HUES64 (cell line): Measurements from ENCODE around the gene TCN2.
"Not testable (repeated sequence)": the region's sequence is repeated elsewhere in the genome, so short reads cannot be mapped to it uniquely, and the experiment has no call there.

Experiments
- H3K27ac ChIP-seq: 2 replicates; pipeline ENCODE4 v1.7.0; 2013; ENCODE audit warnings: low read depth, low read length, inconsistent platforms
- H3K27me3 ChIP-seq: 2 replicates; pipeline ENCODE4 v1.6.1; 2013; ENCODE audit warnings: mild to moderate bottlenecking, low read length; ENCODE audit not compliant: insufficient read depth
- H3K36me3 ChIP-seq: 2 replicates; pipeline ENCODE4 v1.6.1; 2013; ENCODE audit warnings: mild to moderate bottlenecking, low read length; ENCODE audit not compliant: insufficient read depth
- H3K4me1 ChIP-seq: 2 replicates; pipeline ENCODE4 v1.6.1; 2013; ENCODE audit warnings: mild to moderate bottlenecking, low read length, moderate library complexity; ENCODE audit not compliant: insufficient read depth
- H3K4me3 ChIP-seq: 2 replicates; pipeline ENCODE4 v1.5.1; 2013; ENCODE audit warnings: mild to moderate bottlenecking, low read length, moderate library complexity
- H3K9ac ChIP-seq: 2 replicates; pipeline ENCODE4 v1.6.1; 2013; ENCODE audit warnings: mild to moderate bottlenecking, low read depth, low read length
- H3K9me3 ChIP-seq: 2 replicates; pipeline ENCODE4 v1.6.1; 2013; ENCODE audit warnings: low read depth, low read length; ENCODE audit not compliant: insufficient read depth
- WGBS: fragments of 150-250, 120-280 bp; methylation state at CpG from one replicate; pipeline ENCODE4 v1.1.7; 2013; ENCODE audit warnings: missing lambda C conversion rate; 5-methylcytosine and 5-hydroxymethylcytosine counted together

Gene TCN2

GRCh38 chr22:30582051-30582450, 24.9 kb upstream of the TCN2 start:
- Histone ChIP-seq H3K36me3 (peaks cover 98% of the 10 kb centered on the region), H3K27me3 (no peaks in the 10 kb centered on the region), H3K9ac (no peak overlapping the region), H3K4me3 (no peak overlapping the region), H3K27ac (no peak overlapping the region), H3K9me3 (no peaks in the 10 kb centered on the region), H3K4me1 (no peaks in the 10 kb centered on the region)
- 95% methylated on average over 6 of the region's 6 CpGs for WGBS

DNA sequence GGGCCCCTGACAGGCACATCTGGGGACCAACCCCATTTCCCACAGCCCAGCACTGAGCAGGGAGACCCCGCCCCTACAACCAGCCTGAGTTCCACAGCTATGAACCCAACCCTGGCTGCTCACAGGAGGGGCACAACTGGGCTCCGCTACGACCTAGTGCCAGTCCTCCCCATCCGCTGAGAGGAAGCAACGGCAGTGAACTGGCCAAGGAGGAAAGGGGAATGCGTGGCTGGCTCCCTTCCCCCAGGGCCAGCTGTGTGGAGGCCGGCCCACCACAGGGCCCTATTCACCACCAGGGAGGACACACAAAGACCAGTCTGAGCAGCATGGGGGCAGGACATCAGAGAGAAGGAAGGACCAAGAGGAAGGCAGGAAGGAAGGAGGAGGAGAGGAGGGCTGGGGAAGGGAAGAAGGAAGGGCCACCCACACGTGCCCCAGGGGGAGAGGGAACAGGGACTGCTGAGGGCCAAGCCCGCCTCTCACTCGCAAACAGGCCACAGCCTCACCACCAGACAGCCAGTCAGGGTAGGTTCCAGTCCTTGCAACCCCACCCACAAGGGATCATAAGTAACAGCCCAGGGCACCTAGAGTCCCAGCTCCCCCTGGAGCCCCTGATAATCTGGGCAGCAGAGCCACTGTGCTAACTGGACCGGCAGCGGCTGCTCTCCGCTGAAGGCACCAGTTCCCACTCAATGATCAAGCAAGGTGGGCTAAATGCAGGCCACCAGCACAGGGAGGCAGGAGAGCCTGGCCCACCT, 24.0 kb upstream of the TCN2 start:
- Histone ChIP-seq H3K27ac (no peak overlapping the region), H3K27me3 (no peaks in the 10 kb centered on the region), H3K9me3 (no peaks in the 10 kb centered on the region), H3K36me3 (peaks cover 98% of the 10 kb centered on the region), H3K4me1 (no peaks in the 10 kb centered on the region), H3K4me3 (no peak overlapping the region), H3K9ac (no peak overlapping the region)
- WGBS: 84% methylated on average over 13 of the region's 13 CpGs

GRCh38 chr22:30584441-30584840, 22.5 kb upstream of the TCN2 start:
- H3K4me3 ChIP-seq: no peak overlapping the region
- H3K27ac ChIP-seq: no peak overlapping the region
- no peaks in the 10 kb centered on the region for H3K4me1 ChIP-seq
- H3K27me3 ChIP-seq: no peaks in the 10 kb centered on the region
- no peak overlapping the region for H3K9ac ChIP-seq
- H3K9me3 ChIP-seq: no peaks in the 10 kb centered on the region
- H3K36me3 ChIP-seq: peaks cover 98% of the 10 kb centered on the region
- 95% methylated on average over 15 of the region's 15 CpGs for WGBS

DNA sequence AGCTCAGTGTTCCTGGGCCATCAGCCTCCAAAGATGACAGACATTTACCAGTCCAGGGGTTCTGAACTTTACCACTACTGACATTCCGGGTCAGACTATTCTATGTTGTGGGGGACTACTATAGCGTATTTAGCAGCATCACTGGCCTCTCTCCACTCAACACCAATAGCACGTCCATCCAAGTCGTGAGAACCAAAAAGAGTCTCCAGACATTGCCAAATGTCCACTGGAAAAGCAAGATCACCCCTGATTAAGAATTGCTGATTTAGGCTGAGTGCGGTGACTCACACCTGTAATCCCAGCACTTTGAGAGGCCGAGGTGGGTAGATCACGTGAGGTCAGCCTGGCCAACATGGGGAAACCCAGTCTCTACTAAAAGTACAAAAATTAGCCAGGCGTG, 20.6 kb upstream of the TCN2 start:
- WGBS: 99% methylated on average over 8 of the region's 8 CpGs
- Histone ChIP-seq H3K27me3 (no peaks in the 10 kb centered on the region), H3K4me3 (no peak overlapping the region), H3K4me1 (peaks cover 9% of the 10 kb centered on the region; the same call in 1 of the 2 replicates), H3K27ac (no peak overlapping the region), H3K9me3 (no peaks in the 10 kb centered on the region), H3K36me3 (peaks cover 82% of the 10 kb centered on the region), H3K9ac (no peak overlapping the region)

- Histone ChIP-seq H3K4me1 (peaks cover 9% of the 10 kb centered on the region; the same call in 1 of the 2 replicates), H3K27ac (peak overlapping the region; percentile 72; the same call in 1 of the 2 replicates), H3K27me3 (peaks cover 17% of the 10 kb centered on the region; the same call in 1 of the 2 replicates), H3K36me3 (peaks cover 37% of the 10 kb centered on the region), H3K4me3 (peak overlapping the region; percentile 95), H3K9ac (peak overlapping the region; percentile 95), H3K9me3 (no peaks in the 10 kb centered on the region)
- WGBS: 5% methylated on average over 14 of the region's 14 CpGs
These were observed 15.8 kb upstream of the TCN2 start for GRCh38 chr22:30591191-30591587.

DNA sequence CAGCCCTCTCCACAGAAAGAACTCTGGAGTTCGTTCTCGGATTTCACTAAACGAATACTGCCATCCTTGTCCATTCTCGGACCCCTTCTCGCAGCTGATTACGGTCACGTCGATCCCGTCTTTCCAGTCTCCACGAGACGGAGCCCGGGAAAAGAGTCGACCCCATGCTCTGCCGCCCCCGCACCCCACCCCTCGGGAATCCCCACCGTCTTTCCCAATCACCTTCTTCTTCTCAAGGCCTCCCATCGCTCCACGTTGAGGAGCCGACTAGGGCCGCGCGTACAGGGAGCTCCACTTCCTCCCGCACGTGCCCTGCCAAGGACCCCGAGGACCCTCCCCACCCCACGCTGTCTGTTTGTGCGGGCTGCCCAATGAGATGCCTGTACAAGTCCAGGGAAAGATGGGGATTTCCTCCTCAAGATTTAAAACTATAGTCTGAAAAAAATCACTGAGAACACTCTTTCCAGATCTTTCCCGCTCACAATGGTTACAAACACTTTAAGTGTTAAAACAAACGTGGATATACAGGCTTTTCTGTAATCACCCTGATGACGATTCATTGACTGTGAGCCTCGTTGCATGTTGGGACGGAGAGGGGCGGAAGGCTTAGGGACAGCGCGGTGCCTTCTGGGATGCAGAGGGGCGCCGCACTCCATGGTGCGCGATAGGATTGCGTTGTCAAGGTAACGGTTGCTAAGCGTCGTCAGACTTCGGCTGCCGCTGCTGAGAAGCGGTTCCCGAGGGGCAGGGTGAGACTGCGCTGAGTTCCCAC, 15.2 kb upstream of the TCN2 start, which contains the start of gene PES1:
Gene PES1, minus strand, starts transcription at position 323 of the 772 bp plus-strand sequence. Its CDS starts 77 bp downstream, at position 246.
- Histone ChIP-seq H3K9ac (peak within 1 kb of the TSS; percentile 95), H3K9me3 (no peaks in the 10 kb centered on the region), H3K27me3 (peaks cover 17% of the 10 kb centered on the region; the same call in 1 of the 2 replicates), H3K36me3 (peaks cover 31% of the 10 kb centered on the region), H3K4me1 (peaks cover 9% of the 10 kb centered on the region; the same call in 1 of the 2 replicates), H3K27ac (peak within 1 kb of the TSS; percentile 72), H3K4me3 (peak within 1 kb of the TSS; percentile 95)
- under 1% methylated on average over 49 of the region's 49 CpGs for WGBS

GRCh38 chr22:30592360-30592713, 14.6 kb upstream of the TCN2 start:
- peaks cover 17% of the 10 kb centered on the region; the same call in 1 of the 2 replicates for H3K27me3 ChIP-seq
- not testable (repeated sequence) for H3K27ac ChIP-seq, H3K4me3 ChIP-seq, H3K9me3 ChIP-seq, H3K4me1 ChIP-seq, H3K9ac ChIP-seq
- WGBS: 52% methylated on average over 18 of the region's 18 CpGs
- H3K36me3 ChIP-seq: peaks cover 26% of the 10 kb centered on the region

DNA sequence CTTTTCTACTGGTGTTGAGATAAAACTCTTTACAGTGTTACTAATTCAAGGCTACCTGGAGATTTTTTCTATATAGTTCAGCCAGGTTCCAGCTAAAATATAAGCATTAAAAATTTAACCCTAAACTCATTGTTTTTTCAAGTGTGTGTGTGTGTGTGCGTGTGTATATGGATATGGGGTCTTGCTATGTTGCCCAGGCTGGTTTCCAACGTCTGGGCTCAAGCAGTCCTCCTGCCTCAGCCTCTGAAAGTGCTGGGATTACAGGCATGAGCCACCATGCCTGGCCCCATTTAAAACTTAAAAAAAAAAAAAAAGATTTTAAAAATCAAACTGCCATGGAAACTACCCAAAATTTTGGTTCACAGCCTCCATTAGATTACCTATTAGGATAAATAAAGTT, 10.8 kb upstream of the TCN2 start:
- 96% methylated on average over 2 of the region's 2 CpGs for WGBS
- Histone ChIP-seq H3K27ac (no peak overlapping the region), H3K36me3 (no peaks in the 10 kb centered on the region)

GRCh38 chr22:30596886-30597285, 10.1 kb upstream of the TCN2 start:
- Histone ChIP-seq H3K36me3 (no peaks in the 10 kb centered on the region), H3K27ac (no peak overlapping the region), H3K27me3 (peaks cover 17% of the 10 kb centered on the region; the same call in 1 of the 2 replicates), H3K4me3 (no peak overlapping the region), H3K9ac (no peak overlapping the region), H3K9me3 (no peaks in the 10 kb centered on the region), H3K4me1 (no peaks in the 10 kb centered on the region)
- WGBS: 93% methylated on average over 29 of the region's 29 CpGs

More for the DNA sequence above, 10.8 kb upstream of the TCN2 start:
- H3K9ac ChIP-seq: no peak overlapping the region
- peaks cover 17% of the 10 kb centered on the region; the same call in 1 of the 2 replicates for H3K27me3 ChIP-seq
- H3K9me3 ChIP-seq: no peaks in the 10 kb centered on the region
- no peaks in the 10 kb centered on the region for H3K4me1 ChIP-seq
- no peak overlapping the region for H3K4me3 ChIP-seq

- 91% methylated on average over 3 of the region's 3 CpGs for WGBS
- H3K27ac ChIP-seq: no peak overlapping the region
- H3K9ac ChIP-seq: no peak overlapping the region
- no peaks in the 10 kb centered on the region for H3K9me3 ChIP-seq
- no peaks in the 10 kb centered on the region for H3K36me3 ChIP-seq
- H3K4me3 ChIP-seq: no peak overlapping the region
- peaks cover 4% of the 10 kb centered on the region; the same call in 1 of the 2 replicates for H3K27me3 ChIP-seq
- no peaks in the 10 kb centered on the region for H3K4me1 ChIP-seq
These were observed 8.0 kb upstream of the TCN2 start for GRCh38 chr22:30598986-30599385.

DNA sequence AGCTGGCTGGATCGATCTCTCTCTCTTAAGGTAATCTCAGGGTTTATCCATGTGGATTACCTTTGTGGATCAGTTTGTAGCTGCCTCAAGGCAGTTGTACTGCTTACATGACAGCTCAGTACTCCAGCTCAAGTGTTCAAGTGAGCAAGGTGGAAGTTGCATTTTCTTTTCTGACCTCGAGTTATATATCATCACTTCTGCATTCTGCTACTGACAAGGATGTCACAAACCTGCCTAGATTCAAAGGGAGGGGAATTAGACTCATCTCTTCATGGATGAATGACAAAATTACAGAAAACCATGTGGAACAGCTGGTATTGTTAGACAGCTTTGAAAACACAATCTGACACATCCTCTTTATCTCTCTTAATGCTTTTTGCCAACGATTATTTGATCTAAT, 6.1 kb upstream of the TCN2 start:
- no peak overlapping the region for H3K4me3 ChIP-seq
- H3K4me1 ChIP-seq: peaks cover 8% of the 10 kb centered on the region
- H3K27me3 ChIP-seq: no peaks in the 10 kb centered on the region
- no peak overlapping the region for H3K27ac ChIP-seq
- H3K36me3 ChIP-seq: no peaks in the 10 kb centered on the region
- no peak overlapping the region for H3K9ac ChIP-seq
- no peaks in the 10 kb centered on the region for H3K9me3 ChIP-seq
- WGBS: 93% methylated on average over 2 of the region's 3 CpGs
